ENCODE measurements around the gene CHFR.

- TF ChIP-seq CTCF (IDR thresholded peaks at IDR 0.05) (no peak), POLR2A (IDR thresholded peaks at IDR 0.05) (no peak)
Measured at GRCh38 chr12:132789099-132789471, 98.3 kb downstream of the CHFR start.

Measured in tibial nerve (tissue), 3 donors.